GM21723 (cell line): Measurements from ENCODE around the gene TMEM191B.
"Not testable (repeated sequence)": the region's sequence is repeated elsewhere in the genome, so short reads cannot be mapped to it uniquely, and the experiment has no call there.

Experiments used
- ATAC-seq: cut with Tn5 transposase; IDR thresholded peaks from one replicate; pipeline ENCODE4 v1.9.1; 2021; ENCODE audit warnings: mild to moderate bottlenecking, moderate library complexity; ENCODE audit not compliant: unreplicated experiment

Gene TMEM191B

DNA sequence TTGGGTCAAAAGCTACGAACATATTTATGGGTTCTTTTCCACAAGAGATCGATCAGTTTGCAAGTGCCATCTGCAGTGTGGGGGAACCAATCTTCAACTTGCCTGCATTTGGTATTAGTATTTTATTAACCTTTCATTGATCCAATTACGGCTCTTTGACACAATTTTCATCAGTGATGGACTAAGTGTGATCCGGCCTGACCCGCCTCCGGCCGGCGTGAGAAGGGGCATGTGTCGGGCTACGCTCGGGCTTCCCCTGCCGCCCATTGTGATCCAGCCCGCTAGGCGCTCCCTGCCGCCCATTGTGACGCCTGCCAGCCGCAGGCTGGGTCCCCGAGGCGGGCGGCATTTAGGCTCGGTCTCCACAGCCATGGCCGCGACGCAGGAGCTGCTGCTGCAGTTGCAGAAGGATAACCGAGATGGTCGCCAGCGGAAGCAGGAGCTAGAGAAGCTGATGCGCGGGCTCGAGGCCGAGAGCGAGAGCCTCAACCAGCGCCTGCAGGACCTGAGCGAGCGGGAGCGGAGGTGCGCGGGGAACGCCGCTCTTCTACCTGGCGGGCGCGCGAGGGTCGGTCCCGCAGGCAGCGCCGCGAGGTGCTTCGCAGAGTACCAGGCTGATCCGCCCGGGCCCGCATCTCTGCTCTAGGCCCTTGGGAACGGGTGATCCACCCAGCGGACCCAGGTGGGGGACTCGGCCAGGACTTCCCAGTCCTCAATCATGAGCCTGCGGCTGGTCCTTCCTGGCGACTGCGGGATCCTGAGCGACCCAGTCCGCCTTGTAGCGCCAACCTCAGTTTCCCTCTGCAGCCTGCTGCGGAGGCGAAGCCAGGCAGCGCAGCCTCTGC is at the start of gene TMEM191B:
Gene TMEM191B (plus strand): TSS at position 51 of the 845 bp plus-strand sequence. CDS start 179 bp downstream, at position 230.
- peak; percentile 37 for ATAC-seq

DNA sequence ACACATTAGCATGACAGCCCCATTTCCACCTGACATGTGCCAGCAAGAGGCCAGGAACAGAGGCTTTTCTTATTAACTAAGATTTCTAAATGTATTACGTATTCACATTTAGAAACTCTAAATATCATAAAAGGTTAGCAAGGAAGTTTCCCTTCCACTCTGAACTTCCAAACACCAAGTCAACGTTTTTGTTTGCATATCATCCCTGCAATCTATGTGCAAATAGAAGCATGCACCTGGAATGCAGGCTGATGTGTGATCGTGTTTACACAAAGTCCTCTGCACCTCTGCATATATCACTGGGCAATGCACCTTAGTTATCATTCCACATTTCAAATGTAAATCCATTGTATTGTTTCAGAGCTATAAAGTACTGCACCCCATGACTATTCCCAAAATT is 31.4 kb upstream of the TMEM191B start:
- not testable (repeated sequence) for ATAC-seq

DNA sequence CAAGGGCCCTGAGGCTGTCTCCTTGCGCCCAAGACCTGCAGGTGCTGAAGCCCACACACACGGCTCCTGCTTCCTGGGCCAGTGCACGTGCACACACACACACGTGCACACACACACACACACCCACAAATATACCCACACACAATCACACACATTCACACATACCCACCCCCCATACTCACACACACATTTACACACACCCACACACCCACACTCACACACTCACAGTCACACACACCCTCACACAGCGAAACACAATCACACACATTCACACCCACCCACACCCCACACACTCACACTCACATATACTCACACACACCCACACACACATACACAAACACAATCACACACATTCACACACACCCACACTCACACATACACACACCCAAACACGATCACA is 16.3 kb upstream of the TMEM191B start:
- ATAC-seq: not testable (repeated sequence)

DNA sequence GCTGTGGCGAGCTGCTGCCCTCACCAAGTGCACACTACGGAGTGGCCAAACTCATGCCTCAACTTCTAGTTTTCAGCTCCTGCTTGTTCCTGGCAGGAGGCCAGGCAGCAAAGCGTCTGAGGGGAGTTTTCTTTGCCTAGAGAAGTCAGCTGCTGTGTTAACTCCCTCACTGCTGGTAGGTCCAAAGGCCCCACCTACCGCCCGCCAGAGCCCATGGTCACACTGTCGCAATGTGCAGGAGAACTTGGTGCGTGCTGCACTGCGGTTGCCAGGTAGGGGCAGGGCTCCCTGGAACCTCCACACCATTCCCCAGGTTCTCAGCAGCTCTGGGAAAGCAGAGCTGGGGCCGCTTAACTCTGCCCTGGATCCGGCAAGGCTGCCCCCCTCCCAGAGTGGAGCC is 15.2 kb upstream of the TMEM191B start:
- not testable (repeated sequence) for ATAC-seq

DNA sequence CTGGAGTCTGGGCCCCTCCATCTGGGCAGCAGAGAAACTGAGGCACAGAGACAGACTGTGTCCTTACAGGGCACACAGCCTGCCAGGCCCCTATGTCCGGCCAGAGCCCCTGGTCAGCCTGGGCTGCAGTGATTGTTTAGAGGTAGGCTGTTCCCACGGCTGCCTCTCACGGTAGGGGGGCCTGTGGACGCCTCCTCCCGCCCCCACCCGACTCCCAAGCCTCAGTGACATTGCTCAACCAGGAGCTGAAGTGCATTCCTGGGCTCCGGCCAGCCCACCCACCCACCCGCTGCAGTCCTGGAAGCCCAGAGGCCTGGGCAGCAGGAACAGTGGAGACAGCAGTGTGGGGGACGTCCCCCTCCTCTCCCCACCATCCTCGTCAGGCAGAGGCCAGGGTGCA is 14.1 kb upstream of the TMEM191B start:
- not testable (repeated sequence) for ATAC-seq

GRCh38 chr22:18518061-18518460 is 9.5 kb upstream of the TMEM191B start, which contains the start of gene GGTLC3:
GGTLC3 (minus strand) TSS chr22:18518161; CDS start chr22:18517897, 264 bp downstream.
- ATAC-seq: not testable (repeated sequence)

- ATAC-seq: not testable (repeated sequence)
These were observed 4.8 kb upstream of the TMEM191B start for GRCh38 chr22:18522762-18523161.

GRCh38 chr22:18523328-18523727 is 4.3 kb upstream of the TMEM191B start:
- not testable (repeated sequence) for ATAC-seq

DNA sequence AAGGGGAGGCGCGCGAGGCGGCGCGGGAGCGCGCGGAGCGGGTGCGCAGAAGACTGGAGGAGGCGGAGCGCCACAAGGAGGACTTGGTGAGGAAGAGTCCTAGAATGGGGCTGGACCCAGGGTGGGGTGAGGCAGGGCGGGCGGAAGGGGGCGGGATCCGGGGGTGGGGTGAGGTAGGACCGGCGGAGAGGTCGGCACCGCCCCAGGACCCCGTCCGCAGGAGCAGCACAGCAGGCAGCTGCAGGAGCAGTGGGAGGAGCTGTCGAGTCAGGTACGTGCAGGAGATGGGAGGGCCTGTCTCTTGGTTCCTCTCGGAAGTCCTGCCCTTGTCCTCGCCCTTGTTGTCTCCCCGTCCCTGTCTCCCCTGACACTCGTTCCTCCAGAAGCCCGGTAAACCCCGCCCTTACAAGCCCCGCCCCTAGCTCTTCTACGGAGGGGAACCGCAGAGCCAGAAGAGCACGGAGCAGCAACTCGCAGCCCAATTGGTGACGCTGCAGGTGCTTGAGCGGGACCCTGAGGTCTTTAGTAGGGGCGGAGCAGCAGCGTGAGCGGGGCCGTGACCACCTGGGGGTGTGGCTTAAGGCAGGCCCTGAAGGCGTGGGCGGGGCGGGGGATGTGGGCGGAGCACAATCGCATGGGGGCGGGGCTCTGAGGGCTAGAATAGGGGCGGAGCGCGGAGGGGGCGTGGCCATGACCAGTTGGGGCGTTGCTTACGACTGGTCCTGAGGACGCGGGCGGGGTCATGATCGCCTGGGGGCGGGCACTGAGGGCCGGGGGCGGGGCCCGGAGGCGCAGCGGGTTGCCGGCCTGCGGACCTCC is 1.2 kb downstream of the TMEM191B start:
- peak; percentile 66 for ATAC-seq

- peak; percentile 33 for ATAC-seq
These were observed 2.0 kb downstream of the TMEM191B start for GRCh38 chr22:18529416-18530145.

GRCh38 chr22:18533633-18534032 is 6.0 kb downstream of the TMEM191B start:
- ATAC-seq: not testable (repeated sequence)

GRCh38 chr22:18534315-18534714 is 6.7 kb downstream of the TMEM191B start:
- not testable (repeated sequence) for ATAC-seq

DNA sequence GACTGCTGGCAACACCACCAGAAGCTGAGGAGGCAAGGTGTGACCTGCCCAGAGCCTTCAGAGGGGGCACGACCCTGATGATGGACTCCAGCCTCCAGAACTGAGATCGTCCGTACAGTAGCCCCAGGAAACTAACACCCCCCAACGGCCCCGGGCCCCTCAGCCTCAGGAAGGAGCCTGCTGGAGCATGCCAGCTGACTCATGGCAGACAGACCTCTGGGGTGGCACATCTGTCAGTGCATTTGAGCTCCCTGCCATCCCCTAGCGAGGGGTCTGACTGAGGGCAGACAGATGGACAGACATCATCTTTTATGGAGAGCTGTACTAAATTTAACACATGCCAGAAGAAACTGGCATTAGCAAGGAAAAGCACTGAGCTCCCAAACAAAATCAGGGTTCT is 12.4 kb downstream of the TMEM191B start:
- ATAC-seq: not testable (repeated sequence)

DNA sequence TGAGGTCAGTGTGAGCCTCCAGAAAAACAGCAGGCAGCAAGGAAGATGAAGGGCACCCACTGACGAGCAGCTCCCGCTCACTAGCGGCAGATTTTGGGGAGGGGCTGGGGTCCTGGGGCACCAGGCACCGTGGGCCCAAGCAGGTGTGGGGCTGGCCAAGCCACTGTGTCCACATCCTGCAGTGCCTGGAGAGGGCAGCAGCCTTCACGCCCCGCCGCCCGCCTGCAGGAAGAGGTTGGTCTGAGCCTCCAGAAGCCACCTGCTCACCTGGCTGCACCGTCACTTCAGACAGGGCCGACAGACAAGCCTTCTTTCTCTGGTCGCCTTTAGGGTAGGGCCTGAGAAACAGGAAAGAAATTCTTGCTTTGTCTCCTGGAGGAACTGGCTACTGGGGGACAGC is 15.8 kb downstream of the TMEM191B start:
- not testable (repeated sequence) for ATAC-seq

- not testable (repeated sequence) for ATAC-seq
These were observed 17.0 kb downstream of the TMEM191B start for GRCh38 chr22:18544615-18545014.

DNA sequence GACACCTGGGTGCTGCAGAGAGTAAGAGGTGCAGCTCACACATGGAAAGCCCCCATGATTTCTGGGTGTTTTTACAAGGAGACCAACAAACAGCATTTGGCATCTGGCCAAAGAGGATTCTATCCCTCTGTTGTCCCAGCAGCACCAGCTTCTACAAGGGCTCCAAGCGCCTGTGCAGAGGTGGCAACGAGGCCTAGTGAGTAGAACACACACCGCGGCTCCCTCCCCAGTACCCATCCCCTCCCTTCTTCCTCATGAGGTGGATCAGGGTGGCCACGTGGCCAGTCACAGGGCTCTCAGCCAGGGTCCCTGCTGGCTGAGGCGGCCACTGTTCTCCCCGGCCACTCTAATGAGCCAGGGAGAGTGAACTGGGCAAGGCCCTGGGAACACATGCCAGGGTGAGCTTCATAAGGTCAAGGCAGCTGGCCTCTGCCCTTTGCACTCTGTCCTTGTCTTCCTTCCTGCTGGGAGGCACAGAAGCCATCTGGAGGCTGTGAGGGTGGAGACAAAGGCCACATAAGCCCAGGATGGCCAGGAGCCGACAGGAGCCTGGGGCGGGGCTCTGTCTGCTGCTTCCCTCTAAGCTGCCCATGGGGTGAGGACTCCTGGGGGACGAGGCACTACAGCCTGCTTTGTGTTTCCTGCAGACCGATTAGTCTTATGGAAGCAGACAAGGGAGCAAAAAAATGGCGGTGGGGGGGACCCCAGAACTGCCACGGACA is 22.0 kb downstream of the TMEM191B start:
- ATAC-seq: not testable (repeated sequence)

DNA sequence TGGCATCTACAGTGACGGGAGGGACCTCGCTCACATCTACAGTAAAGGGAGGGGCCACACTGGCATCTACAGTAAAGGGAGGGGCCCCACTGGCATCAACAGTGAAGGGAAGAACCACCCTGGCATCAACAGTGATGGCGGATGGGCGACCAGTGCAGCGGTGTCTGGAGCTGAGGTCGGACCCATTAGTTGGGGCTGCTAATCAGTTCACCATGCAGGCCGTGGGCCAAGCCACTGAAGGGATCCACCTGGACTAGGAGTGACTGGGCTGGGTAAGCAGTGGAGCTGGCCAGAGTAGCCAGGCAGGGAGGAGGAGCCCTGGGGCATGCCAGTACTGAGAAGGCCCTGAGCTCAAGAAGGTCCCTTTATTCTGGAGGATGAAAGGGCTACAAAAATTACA is 23.4 kb downstream of the TMEM191B start:
- not testable (repeated sequence) for ATAC-seq

DNA sequence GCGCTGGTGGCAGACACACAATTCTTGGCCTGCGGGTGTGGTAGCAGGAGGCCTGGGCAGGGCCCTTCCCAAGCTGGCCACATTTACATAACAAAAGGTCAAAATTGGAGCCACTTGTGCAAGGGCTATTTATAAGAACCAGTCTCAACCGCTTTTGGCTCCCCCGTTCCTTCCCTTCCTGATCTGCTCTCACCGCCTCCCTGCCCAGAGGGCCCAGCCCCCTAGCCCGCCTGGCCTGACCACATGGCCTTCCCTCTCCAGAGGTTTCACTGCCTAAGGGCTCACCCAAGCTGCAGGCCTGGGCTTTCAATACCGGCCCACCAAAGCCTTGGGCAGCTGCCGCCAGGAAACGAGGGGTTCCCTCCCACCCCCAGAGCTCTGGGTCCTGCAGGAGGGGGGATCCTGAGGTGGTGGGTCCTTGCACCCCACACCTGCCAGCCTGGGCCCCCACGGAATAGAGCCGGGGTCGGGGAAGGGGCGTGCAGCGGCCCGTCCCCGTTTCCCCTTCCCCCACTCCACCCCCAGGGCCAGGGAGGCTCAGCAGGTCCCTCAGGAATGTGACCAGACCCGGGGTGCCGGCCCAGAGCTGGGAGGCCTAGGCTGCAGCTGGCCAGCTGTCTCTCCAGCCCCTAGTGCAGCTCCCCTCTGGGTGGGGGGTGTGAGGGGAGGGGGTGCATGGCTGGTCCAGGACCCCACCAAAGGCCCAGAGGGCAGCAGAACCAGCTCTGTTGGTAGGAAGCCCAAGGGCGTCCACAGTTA is 25.4 kb downstream of the TMEM191B start:
- ATAC-seq: not testable (repeated sequence)
